ENCODE data around the gene ACTG1.
A peak's percentile ranks its signal among the peaks of the same experiment; 100 is the strongest.

Gene ACTG1

DNA sequence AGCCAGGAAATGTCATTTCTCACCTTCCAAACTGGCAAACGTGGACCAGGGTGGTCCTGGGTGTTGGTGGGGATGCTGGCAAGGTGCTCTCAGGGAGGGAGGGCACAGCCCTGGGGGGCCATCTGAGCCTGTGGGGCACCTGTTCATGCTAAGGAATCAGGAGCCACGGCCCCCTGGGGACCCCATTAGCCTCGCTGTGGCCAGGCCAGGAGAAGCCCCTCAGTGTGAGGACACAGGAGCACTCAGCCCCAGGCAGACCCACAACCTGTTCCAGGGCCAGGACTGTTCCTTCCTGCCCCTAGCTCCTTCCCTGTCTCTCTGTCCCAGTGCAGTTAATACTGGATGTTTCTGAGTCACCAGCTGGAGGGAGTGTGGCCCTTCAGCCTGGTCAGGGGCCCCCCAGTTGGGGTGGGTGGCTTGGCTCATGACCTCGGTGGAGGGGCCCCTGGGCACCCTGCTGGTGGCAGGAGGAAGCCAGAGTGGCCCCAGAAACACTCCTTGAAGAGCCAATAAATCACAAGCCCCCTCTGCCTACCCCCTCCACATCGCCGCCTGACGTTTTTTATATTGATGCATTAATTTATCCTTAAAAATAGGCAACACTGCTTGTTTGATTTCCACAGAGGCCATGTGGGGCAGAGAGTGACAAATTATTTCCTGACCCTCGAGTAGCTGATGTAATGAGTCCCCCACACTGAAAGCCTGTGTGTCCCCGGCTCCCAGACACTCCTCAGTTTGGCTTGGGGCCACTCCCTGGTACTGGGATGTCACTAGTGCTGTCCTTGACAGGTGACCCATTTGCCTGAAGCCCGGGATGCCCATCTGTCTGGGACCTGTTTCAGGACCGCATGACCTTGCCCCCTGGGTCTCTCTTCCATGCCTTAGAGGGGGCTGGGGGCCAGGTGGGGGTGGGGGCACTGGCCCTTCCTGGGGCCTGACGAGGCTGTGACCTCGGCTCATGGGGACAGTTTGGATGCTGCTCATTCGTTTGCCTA is 22.3 kb downstream of the ACTG1 start:
- peaks cover 9% of the 10 kb centered on the region for H3K4me1 Mint-ChIP-seq (ENCODE audit: low read depth)
- no peak overlapping the region for H3K27ac Mint-ChIP-seq
- peaks cover 3% of the 10 kb centered on the region for H3K27me3 Mint-ChIP-seq
- H3K36me3 Mint-ChIP-seq, result no peaks in the 10 kb centered on the region
- no peaks in the 10 kb centered on the region for H3K9me3 Mint-ChIP-seq (ENCODE audit: low read depth)
- peak overlapping the region; percentile 59 for H3K4me3 Mint-ChIP-seq

GRCh38 chr17:81489012-81489997 is 23.3 kb downstream of the ACTG1 start:
- Mint-ChIP-seq H3K4me1 (ENCODE audit: low read depth) (peaks cover 9% of the 10 kb centered on the region), H3K36me3 (no peaks in the 10 kb centered on the region), H3K9me3 (ENCODE audit: low read depth) (no peaks in the 10 kb centered on the region), H3K27ac (no peak overlapping the region), H3K27me3 (peaks cover 3% of the 10 kb centered on the region), H3K4me3 (peak overlapping the region; percentile 65)

GRCh38 chr17:81488276-81488860 is 24.2 kb downstream of the ACTG1 start:
- peaks cover 9% of the 10 kb centered on the region for H3K4me1 Mint-ChIP-seq (ENCODE audit: low read depth)
- H3K27ac Mint-ChIP-seq, result no peak overlapping the region
- H3K9me3 Mint-ChIP-seq (ENCODE audit: low read depth), result no peaks in the 10 kb centered on the region
- H3K4me3 Mint-ChIP-seq, result no peak overlapping the region
- H3K27me3 Mint-ChIP-seq, result peaks cover 3% of the 10 kb centered on the region
- H3K36me3 Mint-ChIP-seq, result no peaks in the 10 kb centered on the region

DNA sequence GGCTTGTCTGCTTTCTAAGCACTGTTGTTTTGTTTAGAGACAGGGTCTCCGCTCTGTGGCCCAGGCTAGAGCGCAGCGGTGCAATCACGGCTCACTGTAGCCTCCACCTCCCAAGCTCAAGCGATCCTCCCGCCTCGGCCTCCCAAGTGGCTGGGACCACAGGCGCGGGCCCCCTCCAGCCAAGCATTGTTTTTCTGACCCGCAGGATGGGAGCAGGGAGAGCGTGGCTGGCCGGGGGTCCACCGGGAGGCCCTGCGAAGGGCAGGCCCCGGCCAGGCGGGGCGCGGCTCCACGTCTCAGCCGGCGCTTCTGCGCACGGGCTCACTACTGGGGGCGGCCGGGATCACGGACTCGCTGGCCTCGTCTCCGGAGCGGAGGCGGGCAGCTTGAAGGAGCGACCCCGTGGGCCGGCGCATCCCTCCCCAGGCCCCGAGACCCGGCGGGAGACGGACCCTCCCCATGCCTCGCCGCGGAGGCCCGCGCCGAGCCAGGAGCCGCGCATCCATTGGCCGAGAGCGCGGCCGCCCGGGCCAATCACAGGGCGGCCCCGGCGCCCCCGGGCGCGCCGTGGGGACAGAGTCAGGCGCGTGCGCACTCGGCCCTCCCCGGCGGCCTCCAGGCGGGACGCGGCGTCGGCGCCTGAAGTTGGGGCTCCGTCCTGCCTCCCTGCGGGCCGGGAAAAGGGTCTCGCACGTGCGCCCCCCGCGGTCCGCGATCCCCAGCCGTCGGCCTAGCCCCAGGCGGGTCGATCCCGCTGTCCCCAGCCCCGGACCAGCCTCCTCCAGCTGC is 24.9 kb downstream of the ACTG1 start:
- peaks cover 4% of the 10 kb centered on the region for H3K27me3 Mint-ChIP-seq
- peaks cover 12% of the 10 kb centered on the region for H3K4me1 Mint-ChIP-seq (ENCODE audit: low read depth)
- no peaks in the 10 kb centered on the region for H3K9me3 Mint-ChIP-seq (ENCODE audit: low read depth)
- H3K36me3 Mint-ChIP-seq, result no peaks in the 10 kb centered on the region
- no peak overlapping the region for H3K27ac Mint-ChIP-seq
- H3K4me3 Mint-ChIP-seq, result peak overlapping the region; percentile 67

GRCh38 chr17:81487089-81487486 is 25.5 kb downstream of the ACTG1 start:
- peak overlapping the region; percentile 67 for H3K4me3 Mint-ChIP-seq

GRCh38 chr17:81486199-81486810 is 26.3 kb downstream of the ACTG1 start:
- Mint-ChIP-seq H3K4me1 (ENCODE audit: low read depth) (peaks cover 20% of the 10 kb centered on the region), H3K27ac (peak overlapping the region; percentile 18), H3K9me3 (ENCODE audit: low read depth) (no peaks in the 10 kb centered on the region), H3K4me3 (peak overlapping the region; percentile 23), H3K36me3 (no peaks in the 10 kb centered on the region), H3K27me3 (peaks cover 7% of the 10 kb centered on the region)

More at GRCh38 chr17:81487089-81487486, 25.5 kb downstream of the ACTG1 start:
- Mint-ChIP-seq H3K27me3 (peaks cover 5% of the 10 kb centered on the region), H3K4me1 (ENCODE audit: low read depth) (peaks cover 16% of the 10 kb centered on the region), H3K27ac (no peak overlapping the region), H3K36me3 (no peaks in the 10 kb centered on the region), H3K9me3 (ENCODE audit: low read depth) (no peaks in the 10 kb centered on the region)

DNA sequence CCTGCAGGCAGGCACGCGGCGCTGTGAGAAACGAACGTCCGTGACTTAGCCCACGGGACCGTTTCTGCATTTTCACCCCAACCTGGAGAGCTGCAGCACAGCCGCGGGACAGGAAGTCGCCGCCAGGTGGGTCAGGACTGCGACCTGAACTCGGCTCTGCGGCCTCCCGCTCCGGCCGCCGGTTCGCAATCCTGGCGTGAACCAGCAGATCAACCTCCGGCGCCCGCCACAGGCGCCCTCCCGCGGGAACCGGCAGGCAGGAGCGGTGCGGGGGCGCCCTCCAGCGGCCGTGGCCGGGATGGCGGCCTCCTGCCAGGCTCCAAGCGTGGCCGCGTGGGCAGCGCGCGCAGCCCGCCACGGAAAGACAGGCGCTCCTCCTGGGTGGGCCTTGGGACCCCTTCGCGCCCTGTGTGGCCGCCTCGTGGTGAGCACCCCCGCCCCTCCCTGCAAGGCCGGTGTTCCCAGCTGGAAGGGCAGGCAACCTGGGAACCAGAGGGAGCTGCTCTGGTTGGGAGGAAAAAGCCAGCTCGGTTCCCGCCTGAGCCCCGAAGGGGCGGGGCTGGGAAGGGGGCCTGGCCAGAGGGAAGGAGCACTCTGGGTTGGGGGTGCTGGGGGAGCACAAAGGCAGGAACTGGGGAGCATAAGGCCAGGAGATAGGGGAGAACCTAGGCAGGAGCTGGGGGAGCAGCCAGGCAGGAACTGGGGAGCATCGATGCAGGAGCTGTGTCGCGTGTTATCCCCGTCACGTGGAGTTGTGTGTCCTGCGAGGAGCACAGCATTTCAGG is 28.2 kb downstream of the ACTG1 start:
- Mint-ChIP-seq H3K27me3 (peaks cover 9% of the 10 kb centered on the region), H3K4me3 (no peak overlapping the region), H3K27ac (no peak overlapping the region)

GRCh38 chr17:81483862-81484194 is 28.8 kb downstream of the ACTG1 start:
- Mint-ChIP-seq H3K27me3 (peaks cover 9% of the 10 kb centered on the region), H3K27ac (no peak overlapping the region), H3K9me3 (ENCODE audit: low read depth) (no peaks in the 10 kb centered on the region), H3K36me3 (no peaks in the 10 kb centered on the region), H3K4me1 (ENCODE audit: low read depth) (peaks cover 20% of the 10 kb centered on the region), H3K4me3 (no peak overlapping the region)

More for the DNA sequence above, 28.2 kb downstream of the ACTG1 start:
- H3K9me3 Mint-ChIP-seq (ENCODE audit: low read depth), result no peaks in the 10 kb centered on the region
- H3K36me3 Mint-ChIP-seq, result no peaks in the 10 kb centered on the region
- H3K4me1 Mint-ChIP-seq (ENCODE audit: low read depth), result peaks cover 20% of the 10 kb centered on the region

DNA sequence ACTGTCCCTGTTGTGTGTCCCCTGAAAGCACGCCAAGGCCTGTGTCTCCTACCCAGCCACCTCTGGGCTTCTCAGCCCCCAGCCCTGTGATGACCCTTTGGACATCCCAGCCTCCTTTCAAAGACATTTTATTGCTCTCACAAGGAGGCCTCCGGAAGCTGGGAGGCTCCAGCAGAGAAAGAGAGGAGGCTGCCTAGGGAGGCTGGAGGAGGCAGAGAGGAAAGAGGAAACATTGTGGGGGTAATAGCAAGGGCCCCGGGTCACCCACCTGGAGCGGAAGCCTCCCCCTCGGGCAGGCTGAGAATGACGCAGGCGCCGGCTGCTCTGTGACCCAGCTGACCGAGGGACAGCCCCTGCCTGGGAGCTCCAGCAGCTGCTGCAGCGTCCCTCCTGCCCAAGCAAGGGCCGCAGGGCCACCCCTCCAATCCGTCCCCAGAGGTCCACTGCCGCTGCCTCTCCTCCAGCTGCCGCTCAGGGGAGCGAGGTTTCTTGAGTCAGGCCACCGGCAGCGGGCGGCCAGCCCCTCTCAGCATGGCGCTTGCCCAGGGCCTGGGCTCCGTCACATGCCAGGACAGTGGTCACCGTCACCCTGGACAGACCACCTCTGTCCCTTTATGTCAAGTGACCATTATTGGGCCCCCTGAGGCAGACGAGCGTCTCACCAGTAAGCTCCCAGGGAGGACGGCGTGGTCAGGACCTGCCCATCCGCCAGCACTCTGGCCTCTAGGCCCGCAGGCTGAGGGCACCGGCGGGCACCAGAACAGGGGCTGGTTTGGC is 29.3 kb downstream of the ACTG1 start:
- H3K27me3 Mint-ChIP-seq, result peaks cover 9% of the 10 kb centered on the region
- no peak overlapping the region for H3K27ac Mint-ChIP-seq
- H3K9me3 Mint-ChIP-seq (ENCODE audit: low read depth), result no peaks in the 10 kb centered on the region
- H3K4me3 Mint-ChIP-seq, result peak overlapping the region; percentile 32
- H3K4me1 Mint-ChIP-seq (ENCODE audit: low read depth), result peaks cover 20% of the 10 kb centered on the region
- H3K36me3 Mint-ChIP-seq, result no peaks in the 10 kb centered on the region

- peak overlapping the region; percentile 58 for H3K4me3 Mint-ChIP-seq
- no peaks in the 10 kb centered on the region for H3K9me3 Mint-ChIP-seq (ENCODE audit: low read depth)
- H3K36me3 Mint-ChIP-seq, result no peaks in the 10 kb centered on the region
- H3K4me1 Mint-ChIP-seq (ENCODE audit: low read depth), result peaks cover 20% of the 10 kb centered on the region
- peaks cover 11% of the 10 kb centered on the region for H3K27me3 Mint-ChIP-seq
- no peak overlapping the region for H3K27ac Mint-ChIP-seq
Observed at GRCh38 chr17:81482673-81483072, 29.9 kb downstream of the ACTG1 start.

DNA sequence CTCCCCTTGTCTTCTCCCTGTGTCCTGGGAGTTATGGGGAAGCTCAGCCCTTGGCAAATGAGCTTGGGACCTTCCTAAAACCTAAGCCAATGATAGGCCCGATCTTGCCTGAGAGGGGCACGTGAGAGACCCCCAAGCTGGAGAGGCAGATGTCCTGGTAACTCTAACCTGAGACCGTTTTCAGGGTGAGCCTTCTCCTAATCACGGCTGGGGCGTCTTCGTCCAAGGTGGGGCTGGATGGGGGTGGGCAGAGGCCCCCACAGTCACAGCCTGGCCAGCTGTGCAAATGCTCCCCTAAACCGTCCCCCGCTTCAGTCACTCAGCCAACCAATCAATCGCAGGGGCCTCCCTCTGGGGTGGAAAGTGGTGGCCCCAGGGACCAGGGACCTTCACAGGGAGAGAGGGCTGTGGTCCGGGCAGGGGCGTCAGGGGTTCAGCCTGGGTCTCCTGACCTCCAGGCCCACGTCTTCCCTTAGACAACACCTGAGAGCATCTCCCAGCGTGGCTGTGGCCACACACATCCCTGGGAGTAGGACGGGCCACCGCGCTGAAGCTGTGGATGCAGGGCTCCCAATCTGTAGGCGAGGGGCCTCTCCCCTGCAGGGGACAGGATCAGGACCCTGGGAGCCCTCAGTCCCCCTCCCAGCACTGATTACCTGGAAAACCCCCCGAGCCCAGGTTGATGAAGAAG is 30.6 kb downstream of the ACTG1 start:
- Mint-ChIP-seq H3K4me3 (peak overlapping the region; percentile 62), H3K36me3 (no peaks in the 10 kb centered on the region), H3K9me3 (ENCODE audit: low read depth) (no peaks in the 10 kb centered on the region), H3K27me3 (peaks cover 11% of the 10 kb centered on the region), H3K27ac (no peak overlapping the region), H3K4me1 (ENCODE audit: low read depth) (peaks cover 17% of the 10 kb centered on the region)

- H3K9me3 Mint-ChIP-seq (ENCODE audit: low read depth), result no peaks in the 10 kb centered on the region
- H3K27ac Mint-ChIP-seq, result no peak overlapping the region
- H3K27me3 Mint-ChIP-seq, result peaks cover 11% of the 10 kb centered on the region
- H3K36me3 Mint-ChIP-seq, result no peaks in the 10 kb centered on the region
- H3K4me3 Mint-ChIP-seq, result peak overlapping the region; percentile 62
- H3K4me1 Mint-ChIP-seq (ENCODE audit: low read depth), result peaks cover 15% of the 10 kb centered on the region
Observed at GRCh38 chr17:81481073-81481799, 31.4 kb downstream of the ACTG1 start.

Measured in activated naive CD8-positive, alpha-beta T cell (primary cell).